CD14-positive monocyte (primary cell): ENCODE measurements around the gene ALDOC. TPM values are rescaled to one million over a fixed set of nuclear protein-coding genes. Genes with fewer than 3 reads are reported as not detected.

Experiments
- DNase-seq, 3 donors: peaks; one replicate each; pipeline ENCODE4 v3.0.0-alpha.2; 2011 to 2022
- H2AFZ ChIP-seq: 2 replicates; pipeline ENCODE4 v1.6.0; 2012; ENCODE audit warnings: mild to moderate bottlenecking, low read depth, low read length, inconsistent platforms; ENCODE audit not compliant: insufficient read depth, poor library complexity, severe bottlenecking
- H3K27ac ChIP-seq, 2 donors: 1 replicate in 1 of 2; 2 replicates in 1 of 2; pipeline ENCODE4 v1.5.1; 2012 to 2013; ENCODE audit warnings: low read length in 2 of 2, control low read depth in 1 of 2, inconsistent platforms in 1 of 2, low read depth in 1 of 2, mild to moderate bottlenecking in 1 of 2
- H3K27me3 ChIP-seq, 2 donors: one replicate each; pipeline versions ENCODE4 v1.6.0 to v1.6.1; 2011 to 2013; ENCODE audit warnings: low read length in 2 of 2; ENCODE audit not compliant: control insufficient read depth in 2 of 2, insufficient read depth in 2 of 2
- H3K36me3 ChIP-seq, 2 donors: replicated peaks in 1 of 2; 1 replicate in 1 of 2; 2 replicates in 1 of 2; pipeline versions ENCODE4 v1.5.1 to v1.6.1; 2012 to 2013; ENCODE audit warnings: low read length in 2 of 2, control low read depth in 1 of 2, inconsistent platforms in 1 of 2, mild to moderate bottlenecking in 1 of 2; ENCODE audit not compliant: insufficient read depth in 2 of 2, control insufficient read depth in 1 of 2
- H3K4me1 ChIP-seq, 2 donors: 1 replicate in 1 of 2; 2 replicates in 1 of 2; pipeline versions ENCODE4 v1.5.1 to v1.6.1; 2012 to 2013; ENCODE audit warnings: low read length in 2 of 2, control low read depth in 1 of 2, inconsistent platforms in 1 of 2, mild to moderate bottlenecking in 1 of 2, moderate library complexity in 1 of 2; ENCODE audit not compliant: insufficient read depth in 2 of 2, control insufficient read depth in 1 of 2
- H3K4me2 ChIP-seq: replicated peaks from 2 replicates; pipeline ENCODE3; 2012; ENCODE audit warnings: low read length, moderate library complexity, mild to moderate bottlenecking; ENCODE audit not compliant: poor library complexity, severe bottlenecking; ENCODE audit errors: extremely low read depth
- H3K4me3 ChIP-seq, 3 experiments: fragments of 200-600 bp in 1 of 3; sonication (generic) in 1 of 3; replicated peaks in 1 of 3; 1 replicate in 2 of 3; 2 replicates in 1 of 3; pipeline ENCODE4 v1.5.1; 2011 to 2013; ENCODE audit warnings: low read length in 3 of 3, mild to moderate bottlenecking in 3 of 3, control low read depth in 2 of 3, low read depth in 2 of 3, inconsistent platforms in 1 of 3, moderate library complexity in 1 of 3
- H3K79me2 ChIP-seq: 2 replicates; pipeline ENCODE4 v1.6.0; 2012; ENCODE audit warnings: mild to moderate bottlenecking, control low read depth, inconsistent platforms, low read length, moderate library complexity; ENCODE audit not compliant: insufficient read depth
- H3K9ac ChIP-seq: 2 replicates; pipeline ENCODE4 v1.6.0; 2017; ENCODE audit warnings: low read length, mild to moderate bottlenecking; ENCODE audit not compliant: insufficient read depth, poor library complexity, severe bottlenecking
- H3K9me3 ChIP-seq, 2 donors: replicated peaks in 1 of 2; 1 replicate in 1 of 2; 2 replicates in 1 of 2; pipeline versions ENCODE4 v1.5.1 to v1.6.1; 2012 to 2013; ENCODE audit warnings: low read length in 2 of 2, control low read depth in 1 of 2; ENCODE audit not compliant: control insufficient read depth in 1 of 2, insufficient read depth in 1 of 2
- H4K20me1 ChIP-seq: 2 replicates; pipeline ENCODE4 v1.6.0; 2012; ENCODE audit warnings: mild to moderate bottlenecking, low read length, control low read depth, moderate library complexity; ENCODE audit not compliant: insufficient read depth
- H3K27ac Mint-ChIP-seq, 7 donors: one replicate each; pipeline ENCODE4 v1.8.0; 2020; ENCODE audit warnings: mild to moderate bottlenecking in 7 of 7, mixed read lengths in 7 of 7, moderate library complexity in 6 of 7, inconsistent platforms in 2 of 7
- H3K27me3 Mint-ChIP-seq, 3 donors: one replicate each; pipeline ENCODE4 v1.8.0; 2021 to 2022; ENCODE audit warnings: low read depth in 3 of 3, mild to moderate bottlenecking in 3 of 3, mixed read lengths in 3 of 3, moderate library complexity in 3 of 3, inconsistent platforms in 1 of 3
- H3K36me3 Mint-ChIP-seq, 2 donors: one replicate each; pipeline ENCODE4 v1.8.0; 2020; ENCODE audit warnings: mixed read lengths in 2 of 2, inconsistent platforms in 1 of 2, mild to moderate bottlenecking in 1 of 2
- H3K4me1 Mint-ChIP-seq: one replicate; pipeline ENCODE4 v1.8.0; 2020; ENCODE audit warnings: mild to moderate bottlenecking, mixed read lengths
- H3K4me3 Mint-ChIP-seq, 2 donors: one replicate each; pipeline ENCODE4 v1.8.0; 2020; ENCODE audit warnings: mild to moderate bottlenecking in 2 of 2, mixed read lengths in 2 of 2, moderate library complexity in 1 of 2
- H3K9me3 Mint-ChIP-seq, 7 donors: one replicate each; pipeline ENCODE4 v1.8.0; 2020 to 2022; ENCODE audit warnings: mixed read lengths in 7 of 7, mild to moderate bottlenecking in 6 of 7, moderate library complexity in 6 of 7, inconsistent platforms in 2 of 7
- CTCF ChIP-seq: fragments of 200-600 bp; IDR thresholded peaks from one replicate; pipeline ENCODE4 v1.8.0; 2022; ENCODE audit warnings: antibody characterized with exemption, mild to moderate bottlenecking
- WGBS: methylation state at CpG from one replicate; pipeline ENCODE4 v1.1.5; 2013; ENCODE audit warnings: missing lambda C conversion rate; ENCODE audit not compliant: insufficient coverage; 5-methylcytosine and 5-hydroxymethylcytosine counted together
- intact Hi-C, 2 donors: fragments of 100-400 bp; cut with micrococcal nuclease; formaldehyde crosslinking; loops; one replicate each; pipeline versions ENCODE4 v1.15.0 to v1.15.1; 2023
- polyA plus RNA-seq, 3 donors: library from polyadenylated mRNA; depleted of rRNA in 1 of 3; unstranded in 2 of 3; stranded (reverse) in 1 of 3; fragments of 300-500 nt in 2 of 3; fragments of >200 nt in 1 of 3; fragmentation: Illumina TruSeq in 2 of 3; gene quantifications; 1 replicate in 2 of 3; 2 replicates in 1 of 3; pipeline ENCODE4 v1.2.3, GENCODE V29; 2012 to 2021

Gene ALDOC
- polyA plus RNA-seq, 3 donors, result 7.1 to 10.6 (median 9.8) TPM

- peaks cover 25 to 41% of the 10 kb centered on the region in 2 donors for H3K4me1 ChIP-seq
- no peak overlapping the region for H3K9ac ChIP-seq
- no peak overlapping the region for H3K4me2 ChIP-seq
- H3K27ac Mint-ChIP-seq, result peak overlapping the region in 1 of 7 donors; percentile 14
- peaks cover 4% of the 10 kb centered on the region for H4K20me1 ChIP-seq
- peaks cover 42% of the 10 kb centered on the region for H3K4me1 Mint-ChIP-seq
- H3K36me3 ChIP-seq, result peaks cover 0 to 4% of the 10 kb centered on the region in 2 donors
- no peak overlapping the region for H3K4me3 Mint-ChIP-seq
- intact Hi-C loops, result loop anchor here in 1 of 2 donors (10.0 kb wide), 1 partner anchor 238 kb away; the partner anchor contains the start of genes IFT20 and TNFAIP1
- H3K9me3 Mint-ChIP-seq, result no peaks in the 10 kb centered on the region
- H3K36me3 Mint-ChIP-seq, result peaks cover 2 to 16% of the 10 kb centered on the region in 2 donors
- H3K27ac ChIP-seq, result no peak overlapping the region
- no peak overlapping the region for H3K4me3 ChIP-seq
- no peaks in the 10 kb centered on the region for H3K9me3 ChIP-seq
- TF ChIP-seq CTCF, result no peak
- no peaks in the 10 kb centered on the region for H3K27me3 ChIP-seq
- H3K27me3 Mint-ChIP-seq, result peaks cover 2 to 4% (median 3%) of the 10 kb centered on the region in 3 donors
- peaks cover 31% of the 10 kb centered on the region for H3K79me2 ChIP-seq
- DNase-seq, result no peak
- no peak overlapping the region for H2AFZ ChIP-seq
Observed at GRCh38 chr17:28573040-28573380, 3.7 kb downstream of the ALDOC start.

- peak overlapping the region in 3 of 7 donors; percentile 5 to 90 (median 14) for H3K27ac Mint-ChIP-seq
- H3K36me3 ChIP-seq, result no peaks in the 10 kb centered on the region
- no peak for DNase-seq
- intact Hi-C loops, result loop anchor here in 1 of 2 donors (10.0 kb wide), 1 partner anchor 238 kb away; the partner anchor contains the start of genes IFT20 and TNFAIP1
- H3K9me3 Mint-ChIP-seq, result no peaks in the 10 kb centered on the region
- peaks cover 2 to 4% (median 3%) of the 10 kb centered on the region in 3 donors for H3K27me3 Mint-ChIP-seq
- no peaks in the 10 kb centered on the region for H3K27me3 ChIP-seq
- WGBS, result 79% methylated on average over 2 of the region's 5 CpGs
- peak overlapping the region; percentile 80 for H3K9ac ChIP-seq
- peaks cover 30 to 47% of the 10 kb centered on the region in 2 donors for H3K4me1 ChIP-seq
- H3K27ac ChIP-seq, result no peak overlapping the region
- peaks cover 8% of the 10 kb centered on the region for H4K20me1 ChIP-seq
- H3K4me3 ChIP-seq, result peak overlapping the region in 1 of 3 experiments; percentile 92
- no peak for TF ChIP-seq CTCF
- H3K36me3 Mint-ChIP-seq, result peaks cover 2 to 11% of the 10 kb centered on the region in 2 donors
- H3K4me3 Mint-ChIP-seq, result peak overlapping the region; percentile 93 to 96
- H2AFZ ChIP-seq, result peak overlapping the region; percentile 95
- no peaks in the 10 kb centered on the region for H3K9me3 ChIP-seq
- H3K4me2 ChIP-seq, result peak overlapping the region; percentile 88
- H3K4me1 Mint-ChIP-seq, result peaks cover 48% of the 10 kb centered on the region
- H3K79me2 ChIP-seq, result peaks cover 31% of the 10 kb centered on the region
Observed at GRCh38 chr17:28572259-28573039, 4.2 kb downstream of the ALDOC start.
